NOMO-1 treated with DMSO at 0.1 percent for 48 hours (cell line): ENCODE data around the gene STMN3.
A peak's percentile ranks its signal among the peaks of the same experiment; 100 is the strongest.
"Not testable (repeated sequence)": the region's sequence is repeated elsewhere in the genome, so short reads cannot be mapped to it uniquely, and the experiment has no call there.

Experiments used
- DNase-seq: peaks from one replicate; lab custom pipeline; 2025; ENCODE audit not compliant: unreplicated experiment; lab: John Stamatoyannopoulos, UW

Gene STMN3

DNA sequence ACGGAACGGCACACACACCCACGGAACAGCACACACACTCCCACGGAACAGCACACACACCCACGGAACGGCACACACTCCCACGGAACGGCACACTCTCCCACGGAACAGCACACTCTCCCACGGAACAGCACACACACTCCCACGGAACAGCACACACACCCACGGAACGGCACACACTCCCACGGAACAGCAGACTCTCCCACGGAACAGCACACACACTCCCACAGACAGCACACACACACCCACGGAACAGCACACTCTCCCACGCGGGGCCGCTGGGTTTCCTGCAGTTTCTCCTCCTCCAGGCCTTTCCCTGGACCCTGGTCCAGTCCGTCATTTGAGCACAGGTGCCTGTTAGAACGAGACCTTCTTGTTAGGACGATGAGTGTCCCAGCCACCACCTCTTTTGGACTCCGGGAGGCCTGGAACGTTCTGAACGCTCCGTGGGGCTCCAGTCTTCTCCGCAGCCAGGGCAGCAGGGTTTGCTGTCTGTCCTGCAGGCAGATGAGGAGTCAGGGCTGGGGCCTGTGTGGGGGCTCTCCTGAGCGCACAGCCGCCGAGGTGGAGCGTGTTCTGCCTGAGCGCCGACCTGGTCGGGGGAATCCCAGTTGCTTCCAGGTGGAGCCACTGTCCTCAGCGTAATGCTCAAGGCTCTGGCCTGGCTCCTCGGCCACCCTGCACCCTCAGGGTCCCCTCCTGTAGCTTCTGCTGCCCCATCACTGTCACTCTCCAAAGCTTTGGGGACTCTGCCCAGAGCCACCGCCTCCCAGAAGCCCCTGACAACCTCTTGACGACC is 25.6 kb upstream of the STMN3 start:
- no peak for DNase-seq

DNA sequence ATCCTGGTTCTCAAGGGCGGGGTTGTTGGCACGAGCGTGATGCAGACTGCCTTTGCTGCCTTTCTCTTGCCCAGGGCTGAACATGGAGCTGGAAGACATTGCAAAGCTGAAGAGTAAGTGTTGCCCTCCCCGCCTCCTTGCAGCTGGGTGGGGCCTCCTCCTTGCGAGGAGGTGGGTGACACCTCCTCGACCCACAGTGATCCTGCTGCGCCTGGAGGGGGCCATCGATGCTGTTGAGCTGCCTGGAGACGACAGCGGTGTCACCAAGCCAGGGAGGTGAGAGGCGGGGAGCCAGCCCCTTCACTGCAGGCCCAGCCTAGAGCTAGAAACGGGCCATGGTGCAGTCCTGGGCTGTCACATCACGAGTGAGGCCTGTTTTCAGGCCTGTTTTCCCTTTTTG is 24.8 kb upstream of the STMN3 start:
- no peak for DNase-seq

DNA sequence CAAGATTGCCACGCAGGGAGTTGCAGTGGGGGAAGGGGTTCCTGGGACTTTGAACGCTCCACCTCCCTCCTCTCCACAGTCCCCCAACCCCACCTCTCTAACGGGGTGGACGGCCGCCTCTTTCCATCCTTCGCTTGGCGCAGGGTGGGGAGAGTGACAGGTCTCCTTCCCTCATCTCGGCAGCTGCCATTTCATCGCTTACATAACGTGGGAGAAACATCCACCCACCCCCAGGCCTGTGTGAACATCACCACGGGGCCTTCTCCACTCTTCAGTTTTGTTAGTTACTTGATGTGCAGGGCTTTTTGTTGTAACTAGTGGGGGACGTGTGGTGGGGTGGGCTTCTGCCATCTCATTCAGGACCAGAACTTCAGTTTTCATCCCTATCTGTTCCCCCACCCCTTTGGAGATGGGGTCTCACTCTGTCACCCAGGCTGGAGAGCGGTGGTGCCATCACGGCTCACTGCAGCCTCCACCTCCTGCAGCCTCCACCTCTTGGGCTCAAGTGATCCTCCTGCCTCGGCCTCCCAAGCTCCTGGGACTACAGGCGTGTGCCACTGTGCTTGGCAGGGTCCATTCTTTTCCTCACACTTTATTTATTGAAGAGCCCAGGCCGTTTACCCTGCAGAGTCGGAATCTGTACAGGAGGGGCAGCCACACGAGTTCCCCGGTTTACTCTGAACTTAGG is 22.6 kb upstream of the STMN3 start:
- no peak for DNase-seq

DNA sequence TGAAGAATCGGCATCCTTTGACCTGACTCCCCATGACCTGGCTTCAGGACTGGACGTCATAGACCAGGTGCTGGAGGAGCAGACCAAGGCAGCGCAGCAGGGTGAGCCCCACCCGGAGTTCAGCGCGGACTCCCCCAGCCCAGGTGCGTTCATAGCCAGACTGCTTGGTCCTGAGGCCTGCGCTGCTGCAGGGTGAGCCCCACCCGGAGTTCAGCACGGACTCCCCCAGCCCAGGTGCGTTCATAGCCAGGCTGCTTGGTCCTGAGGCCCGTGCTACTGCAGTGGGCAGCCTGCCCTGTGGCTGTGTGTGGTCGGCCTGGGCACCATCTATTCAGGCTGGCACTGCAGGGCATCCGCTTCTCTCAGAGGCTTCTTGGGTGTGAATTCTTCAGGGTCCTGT is 20.7 kb upstream of the STMN3 start:
- DNase-seq = no peak

DNA sequence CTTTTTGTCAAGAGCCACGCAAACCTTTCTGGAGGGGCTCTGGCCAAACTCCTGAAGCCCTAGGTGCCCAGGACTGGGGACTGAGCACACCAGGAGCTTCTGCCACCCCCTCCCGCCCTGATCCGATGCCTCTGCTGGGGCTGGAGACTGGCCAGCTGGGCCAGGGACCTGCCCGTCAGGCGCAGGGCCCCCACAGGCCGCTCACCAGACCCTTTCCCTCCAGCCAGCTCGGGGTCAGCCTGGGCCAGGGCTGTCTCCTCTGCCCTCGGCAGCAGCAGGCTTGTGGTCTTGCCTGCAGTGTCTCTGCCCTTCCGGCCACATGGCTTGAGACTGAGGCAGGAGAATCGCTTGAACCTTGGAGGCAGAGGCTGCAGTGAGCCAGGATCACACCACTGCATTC is 19.4 kb upstream of the STMN3 start:
- DNase-seq = no peak

DNA sequence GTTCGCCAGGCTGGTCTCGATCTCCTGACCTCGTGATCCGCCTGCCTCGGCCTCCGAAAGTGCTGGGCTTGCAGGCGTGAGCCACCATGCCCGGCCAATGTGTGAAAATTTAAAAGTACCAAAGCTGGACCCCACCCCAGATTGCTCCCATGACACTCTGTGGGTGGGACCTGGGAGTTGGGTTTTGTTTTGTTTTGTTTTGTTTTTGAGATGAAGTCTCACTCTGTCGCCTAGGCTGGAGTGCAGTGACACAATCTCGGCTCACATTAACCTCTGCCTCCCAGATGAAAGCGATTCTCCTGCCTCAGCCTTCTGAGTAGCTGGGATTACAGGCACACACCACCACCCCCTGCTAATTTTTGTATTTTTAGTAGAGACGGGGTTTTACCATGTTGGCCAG is 18.5 kb upstream of the STMN3 start:
- DNase-seq = not testable (repeated sequence)

DNA sequence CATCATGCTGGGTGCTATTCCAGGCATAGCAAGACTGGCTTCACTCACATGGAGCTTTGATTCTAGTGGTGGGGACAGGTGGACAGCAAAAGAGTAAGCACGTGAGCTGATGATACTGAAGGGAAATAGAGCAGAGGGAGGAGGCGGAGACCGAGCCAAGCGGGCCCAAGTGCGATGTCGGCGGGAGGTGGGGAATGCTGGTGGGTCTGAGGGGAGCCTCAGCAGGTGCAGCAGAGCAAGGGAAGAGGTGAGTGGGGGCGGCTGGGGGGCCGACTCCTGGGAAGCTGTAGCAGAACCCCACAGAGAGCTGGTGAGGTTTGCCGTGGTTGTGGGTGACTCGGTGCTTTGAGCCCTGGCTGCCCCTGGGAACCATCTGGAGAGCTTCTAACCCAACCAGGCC is 15.1 kb upstream of the STMN3 start:
- no peak for DNase-seq

DNA sequence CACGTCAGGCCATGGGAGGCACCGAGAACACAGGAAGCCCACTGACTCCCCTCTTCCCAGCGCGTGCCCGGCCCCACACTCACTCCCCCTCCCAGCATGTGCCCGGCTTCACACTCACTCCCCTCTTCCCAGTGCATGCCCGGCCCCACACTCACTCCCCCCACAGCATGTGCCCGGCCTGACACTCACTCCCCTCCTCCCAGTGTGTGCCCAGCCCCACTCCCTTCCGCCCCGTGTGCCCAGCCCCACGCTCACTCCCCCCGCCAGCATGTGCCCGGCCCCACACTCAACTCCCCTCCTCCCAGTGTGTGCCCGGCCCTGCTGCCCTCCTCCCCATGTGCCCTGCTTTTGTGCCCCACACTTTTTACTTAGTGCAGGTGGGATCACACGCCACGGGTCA is 14.6 kb upstream of the STMN3 start:
- DNase-seq = no peak

DNA sequence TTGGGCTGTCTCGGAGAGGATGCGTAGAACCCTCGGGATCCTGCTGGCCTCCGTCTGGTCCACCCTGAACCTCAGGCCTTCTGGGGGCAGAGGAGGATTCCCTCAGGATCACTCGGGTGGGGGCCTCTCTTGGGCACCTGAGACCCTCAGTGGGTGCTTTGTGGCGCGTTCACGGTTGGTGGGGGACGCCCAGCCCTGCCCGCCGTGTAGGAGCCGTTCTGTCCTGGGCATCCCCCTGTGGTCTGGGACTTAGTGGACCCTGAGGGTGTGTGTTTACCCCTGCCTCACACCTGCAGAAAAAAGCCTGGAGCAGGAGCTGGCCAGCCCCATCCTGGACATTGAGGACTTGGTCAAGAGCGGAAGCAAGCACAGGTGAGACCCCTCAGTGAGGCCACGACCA is 12.5 kb upstream of the STMN3 start:
- DNase-seq = no peak

DNA sequence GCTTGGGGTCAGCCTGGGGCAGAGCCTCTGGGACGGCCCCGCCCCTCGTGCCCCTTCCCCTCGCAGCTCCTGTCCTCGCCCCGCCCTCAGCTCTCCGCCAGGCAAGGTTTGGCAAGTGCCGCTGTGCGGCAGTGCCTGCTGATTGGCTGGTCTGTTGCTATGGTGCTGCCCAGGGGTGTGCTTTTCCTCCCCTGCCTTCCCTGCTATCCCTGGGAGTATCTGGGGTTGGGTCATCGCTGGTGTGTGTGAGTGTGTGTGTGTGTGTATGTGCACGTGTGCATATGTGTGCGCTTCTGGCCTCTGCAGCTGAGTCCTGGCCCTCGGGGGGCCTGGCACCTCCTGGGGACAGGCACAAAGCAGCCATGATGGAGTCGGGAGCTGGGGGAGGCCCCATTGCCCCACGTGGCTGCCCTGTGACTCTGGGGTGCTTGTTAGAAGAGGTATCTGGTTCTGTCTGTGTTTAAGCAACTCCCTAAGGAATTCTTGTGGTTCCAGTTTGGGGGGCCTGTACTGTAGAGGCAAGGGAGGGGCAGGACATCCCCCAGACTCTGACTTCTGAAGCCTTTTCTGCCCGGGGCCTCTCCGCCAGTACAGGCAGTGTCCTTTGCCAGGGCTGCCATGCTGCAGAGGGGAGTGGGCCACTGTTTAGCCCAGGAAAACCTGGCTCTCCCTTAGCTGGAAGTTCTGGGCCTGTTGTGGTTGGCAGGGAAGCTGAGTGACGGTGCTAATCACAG is 11.8 kb upstream of the STMN3 start:
- DNase-seq = no peak

DNA sequence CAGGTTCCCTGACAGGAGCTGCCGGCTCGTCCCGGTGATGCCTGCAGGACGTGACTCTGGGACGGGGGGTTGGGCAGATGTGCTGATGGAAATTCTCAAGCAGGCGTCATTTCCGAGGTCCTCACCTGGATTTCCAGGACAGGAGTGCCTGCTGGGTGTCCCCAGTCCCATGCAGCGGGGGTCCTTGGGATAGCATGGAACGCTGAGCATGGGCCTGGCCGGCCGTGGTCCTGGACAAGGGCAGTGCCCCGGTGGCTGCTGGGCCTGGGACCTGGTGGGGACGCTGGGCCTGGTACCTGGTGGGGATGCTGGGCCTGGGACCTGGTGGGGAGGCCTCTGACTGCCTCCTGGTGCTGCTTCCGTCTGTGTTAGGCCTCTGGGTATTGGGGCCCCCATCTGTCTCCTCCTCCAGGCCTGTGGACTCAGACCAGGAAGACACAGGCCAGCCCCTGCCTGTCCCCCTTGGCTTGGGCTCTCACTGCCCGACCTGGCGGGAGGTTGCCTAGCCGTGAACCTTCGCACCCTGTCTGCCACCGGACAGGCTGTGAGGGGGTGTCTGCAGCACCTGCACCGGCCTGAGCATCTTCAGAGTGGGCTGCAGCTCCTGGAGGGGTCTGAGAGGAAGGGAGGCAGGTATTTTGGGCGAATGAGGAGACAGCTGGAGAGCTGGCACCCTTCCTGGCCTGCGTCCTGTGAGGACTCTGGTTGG is 11.1 kb upstream of the STMN3 start:
- DNase-seq = no peak

DNA sequence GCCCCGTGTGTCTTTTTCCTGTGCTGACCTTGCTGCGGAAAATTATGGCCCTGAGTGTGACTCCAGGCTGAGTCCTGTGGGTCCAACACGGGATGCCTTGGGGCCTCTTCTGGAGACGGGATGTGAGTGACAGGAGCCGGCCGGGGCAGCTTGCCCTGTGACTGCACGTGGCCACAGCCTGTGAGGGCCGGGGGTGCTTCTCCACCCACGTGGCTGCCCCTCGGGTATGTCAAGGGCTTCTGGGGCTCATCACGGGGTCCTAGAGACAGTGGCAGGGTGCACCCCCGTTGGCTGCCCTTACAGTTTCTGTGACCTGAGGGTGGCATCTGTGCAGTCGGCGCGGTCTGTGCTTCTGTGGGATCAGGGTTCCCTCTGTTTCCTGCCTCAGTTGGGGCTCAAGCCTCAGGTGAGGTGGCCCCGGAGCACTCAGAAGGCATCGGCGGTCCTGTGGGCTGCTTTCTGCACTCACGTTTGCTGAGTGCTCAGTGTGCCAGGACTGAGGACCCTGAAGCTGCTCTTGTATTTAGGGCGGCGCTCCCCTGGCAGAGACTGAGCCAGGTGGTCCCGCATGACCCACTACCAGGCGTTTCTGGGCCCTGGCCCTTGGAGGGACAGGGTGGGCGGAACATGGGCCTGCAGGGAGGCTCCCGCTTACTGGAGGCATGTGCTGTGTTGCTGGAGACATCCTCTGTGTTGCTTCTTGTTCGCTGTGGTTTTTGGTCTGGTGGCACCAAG is 10.3 kb upstream of the STMN3 start:
- no peak for DNase-seq

DNA sequence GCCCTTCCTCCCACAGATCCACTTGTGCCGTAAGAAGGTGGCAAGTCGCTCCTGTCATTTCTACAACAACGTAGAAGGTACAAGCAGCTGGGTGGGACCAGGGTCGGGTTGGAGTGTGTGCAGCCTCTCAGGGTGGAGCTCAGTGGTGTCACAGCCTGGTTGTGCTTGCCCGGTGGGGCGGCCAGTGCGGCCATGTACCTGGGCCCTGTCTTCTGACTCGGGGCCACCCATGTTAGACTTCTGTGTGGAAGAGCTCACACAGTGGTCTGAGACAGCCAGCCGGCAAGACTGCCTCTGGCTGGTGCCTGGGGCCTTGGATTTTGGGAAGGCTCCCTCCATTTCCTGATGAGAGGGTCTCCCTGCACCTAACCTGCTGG is 9.6 kb upstream of the STMN3 start:
- no peak for DNase-seq

DNA sequence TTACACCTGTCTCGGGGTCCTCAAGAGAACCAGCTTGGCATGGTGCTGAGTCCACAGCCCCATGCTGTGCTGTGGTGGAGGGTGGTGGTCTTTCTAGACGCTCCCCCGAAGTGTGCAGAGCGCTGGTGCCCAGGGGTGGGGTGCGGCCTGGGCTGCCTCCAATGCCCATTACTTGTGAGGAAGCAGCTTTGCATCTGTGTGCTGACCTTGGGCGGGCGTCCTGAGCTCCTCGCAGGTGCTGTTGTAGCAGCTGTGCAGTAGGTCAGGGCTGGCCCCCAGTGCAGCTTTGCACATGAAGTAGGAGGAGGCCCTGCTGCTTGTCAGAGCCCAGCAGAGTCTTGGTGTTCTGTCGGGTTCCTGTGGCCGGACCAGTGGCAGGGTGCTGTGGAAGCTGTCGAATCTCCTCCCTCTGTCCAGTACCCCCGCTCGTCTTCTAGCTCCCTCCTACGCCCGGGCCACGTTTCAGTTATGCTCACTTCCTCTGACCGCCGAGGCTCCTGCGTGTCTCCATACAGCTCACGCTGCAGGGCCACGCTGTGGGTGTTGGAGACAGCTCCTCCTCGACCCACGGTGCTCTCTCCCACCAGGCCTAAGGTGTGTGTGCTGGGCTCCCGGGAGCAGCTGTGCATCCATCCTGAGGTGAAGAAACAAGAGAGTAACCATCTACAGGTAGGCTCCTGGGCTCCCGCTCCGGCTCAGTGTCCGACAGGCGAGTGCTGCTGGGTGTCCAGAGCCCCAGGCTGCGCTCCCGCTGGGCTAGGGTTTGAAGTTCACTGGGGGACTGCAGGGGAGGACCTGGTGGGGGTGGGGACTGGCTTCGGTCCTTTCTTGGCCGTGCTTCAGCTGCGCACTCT is 9.0 kb upstream of the STMN3 start:
- no peak for DNase-seq

DNA sequence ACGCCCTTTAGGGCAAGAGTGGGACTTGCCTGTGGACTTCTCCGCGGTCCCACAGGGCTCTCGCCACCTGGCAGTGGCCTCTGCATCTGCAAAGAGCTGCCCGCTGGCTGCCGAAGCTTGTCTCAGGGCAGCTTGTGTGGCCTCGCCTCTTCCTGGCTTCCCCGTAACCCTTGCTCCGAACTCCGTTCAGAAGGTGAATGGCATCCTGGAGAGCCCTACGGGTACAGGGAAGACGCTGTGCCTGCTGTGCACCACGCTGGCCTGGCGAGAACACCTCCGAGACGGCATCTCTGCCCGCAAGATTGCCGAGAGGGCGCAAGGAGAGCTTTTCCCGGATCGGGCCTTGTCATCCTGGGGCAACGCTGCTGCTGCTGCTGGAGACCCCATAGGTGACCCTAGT is 7.9 kb upstream of the STMN3 start:
- no peak for DNase-seq

DNA sequence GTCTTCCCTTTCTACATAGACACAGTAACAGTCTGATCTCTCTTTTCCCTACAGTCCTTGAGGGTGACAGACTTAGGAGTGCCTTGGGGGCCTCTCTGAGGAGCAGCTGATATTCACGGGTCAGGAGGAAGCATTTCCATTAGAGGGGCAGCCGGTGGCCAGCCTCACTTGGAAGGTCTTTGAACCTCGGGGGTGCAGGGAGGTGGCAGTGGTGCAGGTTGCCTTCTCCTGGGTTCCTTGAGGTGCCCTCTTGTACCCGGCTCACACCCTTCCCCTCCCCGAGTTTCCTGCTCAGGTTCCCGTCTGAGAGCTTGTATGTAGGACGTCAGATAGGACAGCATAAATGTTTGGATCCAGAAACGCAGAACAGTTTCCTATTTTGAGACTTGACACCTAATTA is 7.4 kb upstream of the STMN3 start:
- no peak for DNase-seq

DNA sequence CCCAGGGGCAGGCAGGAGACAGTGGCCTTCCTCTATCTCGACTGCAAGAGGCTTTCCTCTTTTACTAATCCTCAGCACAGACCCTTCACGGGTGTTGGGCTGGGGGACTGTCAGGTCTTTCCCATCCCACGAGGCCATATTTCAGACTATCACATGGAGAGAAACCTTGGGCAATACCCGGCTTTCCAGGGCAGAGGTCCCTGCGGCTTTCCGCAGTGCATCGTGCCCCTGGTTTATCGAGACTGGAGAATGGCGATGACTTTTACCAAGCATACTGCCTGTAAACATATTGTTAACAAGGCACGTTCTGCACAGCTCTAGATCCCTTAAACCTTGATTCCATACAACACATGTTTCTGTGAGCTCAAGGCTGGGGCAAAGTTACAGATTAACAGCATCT is 7.0 kb upstream of the STMN3 start:
- DNase-seq = not testable (repeated sequence)

DNA sequence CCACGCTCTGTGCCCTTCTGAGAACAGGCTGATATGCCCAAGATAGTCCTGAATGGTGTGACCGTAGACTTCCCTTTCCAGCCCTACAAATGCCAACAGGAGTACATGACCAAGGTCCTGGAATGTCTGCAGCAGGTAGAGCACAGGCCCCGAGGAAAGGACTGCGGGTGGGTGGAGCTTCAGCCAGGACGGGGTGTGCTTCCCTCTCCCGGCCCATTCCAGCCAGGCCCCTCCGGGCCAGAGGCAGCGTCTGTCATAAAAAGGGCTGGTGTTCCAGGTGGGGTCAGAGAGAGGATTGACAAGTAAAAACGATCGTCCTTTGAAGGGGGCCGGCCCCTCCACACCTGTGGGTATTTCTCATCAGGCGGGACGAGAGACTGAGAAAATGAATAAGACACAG is 6.1 kb upstream of the STMN3 start:
- DNase-seq = no peak

DNA sequence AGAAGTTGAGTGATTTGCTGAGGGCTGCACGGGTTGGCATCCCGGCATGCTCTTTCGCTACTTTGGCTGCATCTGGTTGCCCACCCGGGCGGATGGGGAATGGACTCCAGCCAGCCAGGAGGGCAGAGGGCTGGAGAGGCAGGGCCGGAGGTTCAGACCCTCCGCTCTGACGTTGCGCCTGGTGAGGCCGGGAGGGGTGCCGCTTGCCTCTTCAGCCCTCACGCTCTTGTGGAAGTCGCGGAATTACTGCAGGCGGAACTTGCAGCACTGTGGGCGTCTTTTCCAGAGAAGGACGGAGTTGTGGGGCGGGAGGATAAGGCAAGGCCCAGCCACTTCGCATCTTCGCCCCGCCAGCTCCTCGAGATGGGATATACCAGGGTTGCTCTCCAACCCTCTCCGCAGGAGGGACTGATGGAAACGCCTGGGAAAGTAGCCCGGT is 5.5 kb upstream of the STMN3 start:
- peak; percentile 57 for DNase-seq
